Gastrocnemius medialis (tissue), 4 donors: ENCODE results near the gene ZBTB16.
A peak's percentile ranks its signal among the peaks of the same experiment; 100 is the strongest.

ENCODE experiments used
- POLR2A ChIP-seq, 2 donors: fragments of 450-650 bp; IDR thresholded peaks; one replicate each; pipeline ENCODE4 v1.6.1; 2017; ENCODE audit warnings: antibody characterized with exemption in 2 of 2, mild to moderate bottlenecking in 2 of 2, moderate library complexity in 2 of 2
- TF ChIP-seq, protein P1 (sequence below), 5 experiments: fragments of 450-650 bp in 3 of 5; fragments of 200-600 bp in 2 of 5; sonication (generic) in 2 of 5; IDR thresholded peaks in 4 of 5; conservative IDR thresholded peaks in 1 of 5; 1 replicate in 4 of 5; 2 replicates in 1 of 5; pipeline ENCODE4 v1.5.1; 2016 to 2019; ENCODE audit warnings: antibody characterized with exemption in 5 of 5, mild to moderate bottlenecking in 3 of 5, moderate library complexity in 3 of 5

- peak; percentile 93 to 98 for TF ChIP-seq POLR2A (IDR thresholded peaks at IDR 0.05)
- TF ChIP-seq, protein P1, sequence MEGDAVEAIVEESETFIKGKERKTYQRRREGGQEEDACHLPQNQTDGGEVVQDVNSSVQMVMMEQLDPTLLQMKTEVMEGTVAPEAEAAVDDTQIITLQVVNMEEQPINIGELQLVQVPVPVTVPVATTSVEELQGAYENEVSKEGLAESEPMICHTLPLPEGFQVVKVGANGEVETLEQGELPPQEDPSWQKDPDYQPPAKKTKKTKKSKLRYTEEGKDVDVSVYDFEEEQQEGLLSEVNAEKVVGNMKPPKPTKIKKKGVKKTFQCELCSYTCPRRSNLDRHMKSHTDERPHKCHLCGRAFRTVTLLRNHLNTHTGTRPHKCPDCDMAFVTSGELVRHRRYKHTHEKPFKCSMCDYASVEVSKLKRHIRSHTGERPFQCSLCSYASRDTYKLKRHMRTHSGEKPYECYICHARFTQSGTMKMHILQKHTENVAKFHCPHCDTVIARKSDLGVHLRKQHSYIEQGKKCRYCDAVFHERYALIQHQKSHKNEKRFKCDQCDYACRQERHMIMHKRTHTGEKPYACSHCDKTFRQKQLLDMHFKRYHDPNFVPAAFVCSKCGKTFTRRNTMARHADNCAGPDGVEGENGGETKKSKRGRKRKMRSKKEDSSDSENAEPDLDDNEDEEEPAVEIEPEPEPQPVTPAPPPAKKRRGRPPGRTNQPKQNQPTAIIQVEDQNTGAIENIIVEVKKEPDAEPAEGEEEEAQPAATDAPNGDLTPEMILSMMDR (IDR thresholded peaks at IDR 0.05 in 4 of 5, conservative IDR thresholded peaks at IDR 0.05 in 1 of 5), result peak in 3 of 5 experiments; percentile 41 to 76 (median 49)
These were observed at the start of gene ZBTB16 for GRCh38 chr11:114059278-114059983.
